Ascending aorta (tissue), 2 donors: Measurements from ENCODE around the gene TMEM59L. TPM values are rescaled to one million over a fixed set of nuclear protein-coding genes. Genes with fewer than 3 reads are reported as not detected.

ENCODE experiments used
- DNase-seq, 2 donors: peaks; one replicate each; pipeline ENCODE4 v3.0.0-alpha.2; 2019; ENCODE audit warnings: low spot score in 2 of 2
- H3K27ac ChIP-seq, 2 donors: fragments of 200-600 bp; sonication (generic); one replicate each; pipeline ENCODE4 v1.5.1; 2016 to 2017; ENCODE audit warnings: mild to moderate bottlenecking in 1 of 2
- H3K27me3 ChIP-seq: fragments of 200-600 bp; sonication (generic); one replicate; pipeline ENCODE4 v1.5.1; 2017
- H3K36me3 ChIP-seq, 2 donors: fragments of 200-600 bp; sonication (generic); one replicate each; pipeline ENCODE4 v1.5.1; 2016
- H3K4me1 ChIP-seq, 2 donors: fragments of 200-600 bp; sonication (generic); one replicate each; pipeline ENCODE4 v1.5.1; 2016 to 2017; ENCODE audit warnings: mild to moderate bottlenecking in 1 of 2
- H3K4me3 ChIP-seq, 2 donors: fragments of 200-600 bp; sonication (generic); one replicate each; pipeline ENCODE4 v1.5.1; 2016 to 2017; ENCODE audit warnings: mild to moderate bottlenecking in 1 of 2
- H3K9me3 ChIP-seq, 2 donors: fragments of 200-600 bp; sonication (generic); one replicate each; pipeline ENCODE4 v1.5.1; 2016
- CTCF ChIP-seq, 3 experiments: fragments of 200-600 bp in 2 of 3; fragments of 450-650 bp in 1 of 3; sonication (generic) in 2 of 3; IDR thresholded peaks; one replicate each; pipeline ENCODE4 v1.5.1; 2016 to 2019; ENCODE audit warnings: antibody characterized with exemption in 3 of 3, mild to moderate bottlenecking in 1 of 3, moderate library complexity in 1 of 3
- intact Hi-C: fragments of 100-400 bp; cut with DNase I; formaldehyde crosslinking; loops from one replicate; pipeline ENCODE4 v1.15.1; 2023
- total RNA-seq: library from RNA; depleted of rRNA; stranded (reverse); fragments of >200 nt; gene quantifications from one replicate; pipeline ENCODE4 v1.1.0, GENCODE V29; 2016

Gene TMEM59L
- total RNA-seq, 1 donor from 2014 or later: not detected

DNA sequence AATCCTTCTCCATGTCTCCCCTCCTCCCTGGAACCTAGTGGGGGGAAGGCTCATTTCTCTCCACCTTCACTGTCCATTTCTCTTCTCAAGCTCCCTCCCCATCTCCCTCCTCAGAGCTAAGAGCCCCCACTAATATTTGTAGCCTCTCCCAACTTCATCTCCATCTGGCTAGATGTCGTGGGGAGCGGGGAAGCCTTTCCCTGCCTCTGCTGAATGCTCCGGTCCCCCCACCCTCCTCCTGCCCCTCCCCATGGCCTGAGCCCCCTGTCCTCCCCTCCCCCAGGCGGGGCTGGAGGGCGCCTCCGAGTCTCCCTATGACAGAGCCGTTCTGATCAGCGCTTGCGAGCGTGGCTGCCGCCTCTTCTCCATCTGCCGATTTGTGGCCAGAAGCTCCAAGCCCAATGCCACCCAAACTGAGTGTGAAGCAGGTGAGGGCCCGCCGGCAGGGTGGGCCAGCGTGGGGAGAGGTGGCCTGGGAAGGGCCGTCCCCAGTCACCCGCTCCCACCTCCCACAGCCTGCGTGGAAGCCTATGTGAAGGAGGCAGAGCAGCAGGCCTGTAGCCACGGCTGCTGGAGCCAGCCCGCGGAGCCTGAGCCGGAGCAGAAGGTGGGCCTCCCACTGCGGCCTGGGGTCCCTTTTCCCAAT is 1.0 kb downstream of the TMEM59L start:
- intact Hi-C loops: no loop called here
- H3K27me3 ChIP-seq: peaks cover 40% of the 10 kb centered on the region
- H3K4me3 ChIP-seq: no peak overlapping the region
- H3K9me3 ChIP-seq: no peaks in the 10 kb centered on the region
- H3K27ac ChIP-seq: no peak overlapping the region
- H3K36me3 ChIP-seq: no peaks in the 10 kb centered on the region
- no peak for DNase-seq
- peaks cover 0 to 18% of the 10 kb centered on the region in 2 donors for H3K4me1 ChIP-seq
- no peak for TF ChIP-seq CTCF (IDR thresholded peaks at IDR 0.05)

DNA sequence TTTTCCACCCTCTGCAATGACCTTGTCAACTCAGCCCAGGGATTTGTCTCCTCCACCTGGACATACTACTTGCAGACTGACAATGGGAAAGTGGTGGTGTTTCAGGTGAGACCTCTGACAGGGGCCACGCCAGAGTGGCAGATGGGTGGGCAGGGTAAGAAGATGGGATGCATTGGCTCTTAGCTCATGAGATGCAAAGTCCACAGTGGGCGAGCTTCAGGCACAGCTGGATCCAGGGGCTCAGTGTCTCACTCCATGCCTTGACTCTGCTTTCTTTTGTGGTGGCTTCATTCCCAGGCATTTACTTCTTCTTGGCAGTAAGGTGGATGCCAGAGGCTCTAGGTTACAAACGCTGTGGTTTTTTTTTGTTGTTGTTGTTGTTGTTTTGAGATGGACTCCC is 3.4 kb downstream of the TMEM59L start:
- Histone ChIP-seq H3K4me3 (no peak overlapping the region), H3K9me3 (no peaks in the 10 kb centered on the region), H3K27me3 (peaks cover 24% of the 10 kb centered on the region), H3K36me3 (no peaks in the 10 kb centered on the region), H3K4me1 (peaks cover 0 to 14% of the 10 kb centered on the region in 2 donors), H3K27ac (no peak overlapping the region)
- TF ChIP-seq CTCF (IDR thresholded peaks at IDR 0.05): no peak
- intact Hi-C loops: no loop called here
- no peak for DNase-seq

DNA sequence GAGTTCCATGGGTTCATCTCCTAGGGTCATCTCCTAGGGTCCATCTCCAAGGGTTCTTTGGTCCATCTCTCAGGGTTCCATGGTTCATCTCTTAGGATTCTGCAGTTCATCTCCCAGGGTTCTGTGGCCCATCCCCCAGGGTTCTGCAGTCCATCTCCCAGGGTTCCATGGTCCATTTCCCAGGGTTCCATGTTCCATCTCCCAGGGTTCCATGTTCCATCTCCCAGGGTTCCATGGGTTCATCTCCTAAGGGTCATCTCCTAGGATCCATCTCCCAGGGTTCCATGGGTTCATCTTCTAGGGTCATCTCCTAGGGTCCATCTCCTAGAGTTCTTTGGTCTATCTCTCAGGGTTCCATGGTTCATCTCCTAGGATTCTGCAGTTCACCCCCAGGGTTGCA is 4.9 kb downstream of the TMEM59L start:
- no peak for DNase-seq
- H3K27ac ChIP-seq: no peak overlapping the region
- H3K4me1 ChIP-seq: peaks cover 0 to 2% of the 10 kb centered on the region in 2 donors
- no peaks in the 10 kb centered on the region for H3K9me3 ChIP-seq
- no peaks in the 10 kb centered on the region for H3K36me3 ChIP-seq
- peaks cover 8% of the 10 kb centered on the region for H3K27me3 ChIP-seq
- intact Hi-C loops: no loop called here
- no peak overlapping the region for H3K4me3 ChIP-seq
- TF ChIP-seq CTCF (IDR thresholded peaks at IDR 0.05): no peak

DNA sequence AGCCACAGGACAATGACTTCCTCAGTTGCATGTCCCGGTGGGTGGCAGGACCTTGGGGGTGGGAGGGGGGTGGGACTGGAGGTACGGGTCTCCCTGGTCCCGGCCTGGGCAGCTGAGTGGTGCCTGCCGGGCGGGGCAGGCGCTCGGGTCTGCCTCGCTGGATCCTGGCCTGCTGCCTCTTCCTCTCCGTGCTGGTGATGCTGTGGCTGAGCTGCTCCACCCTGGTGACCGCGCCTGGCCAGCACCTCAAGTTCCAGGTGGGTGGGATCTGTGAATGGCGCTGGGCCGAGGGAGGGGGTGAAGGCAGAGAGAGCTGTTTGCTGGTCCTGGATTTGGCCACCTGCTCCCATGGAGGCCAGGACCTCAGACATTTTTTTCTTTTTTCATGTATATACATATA is 5.6 kb downstream of the TMEM59L start:
- no peaks in the 10 kb centered on the region for H3K9me3 ChIP-seq
- no peaks in the 10 kb centered on the region for H3K4me1 ChIP-seq
- no peak overlapping the region for H3K27ac ChIP-seq
- no peak for DNase-seq
- TF ChIP-seq CTCF (IDR thresholded peaks at IDR 0.05): no peak
- H3K4me3 ChIP-seq: no peak overlapping the region
- intact Hi-C loops: no loop called here
- no peaks in the 10 kb centered on the region for H3K36me3 ChIP-seq
- peaks cover 2% of the 10 kb centered on the region for H3K27me3 ChIP-seq

GRCh38 chr19:18620311-18620710 is 7.6 kb downstream of the TMEM59L start:
- Histone ChIP-seq H3K4me1 (no peaks in the 10 kb centered on the region), H3K36me3 (no peaks in the 10 kb centered on the region), H3K4me3 (no peak overlapping the region), H3K27ac (no peak overlapping the region), H3K27me3 (no peaks in the 10 kb centered on the region), H3K9me3 (no peaks in the 10 kb centered on the region)
- DNase-seq: no peak
- intact Hi-C loops: no loop called here
- TF ChIP-seq CTCF (IDR thresholded peaks at IDR 0.05): no peak

GRCh38 chr19:18620902-18621301 is 8.2 kb downstream of the TMEM59L start:
- TF ChIP-seq CTCF (IDR thresholded peaks at IDR 0.05): no peak
- no peak overlapping the region for H3K4me3 ChIP-seq
- H3K27ac ChIP-seq: no peak overlapping the region
- DNase-seq: no peak
- intact Hi-C loops: no loop called here
- no peaks in the 10 kb centered on the region for H3K9me3 ChIP-seq
- no peaks in the 10 kb centered on the region for H3K27me3 ChIP-seq
- H3K36me3 ChIP-seq: no peaks in the 10 kb centered on the region
- H3K4me1 ChIP-seq: no peaks in the 10 kb centered on the region
